ENCODE data around the gene TAF9.

TAF9 gene

DNA sequence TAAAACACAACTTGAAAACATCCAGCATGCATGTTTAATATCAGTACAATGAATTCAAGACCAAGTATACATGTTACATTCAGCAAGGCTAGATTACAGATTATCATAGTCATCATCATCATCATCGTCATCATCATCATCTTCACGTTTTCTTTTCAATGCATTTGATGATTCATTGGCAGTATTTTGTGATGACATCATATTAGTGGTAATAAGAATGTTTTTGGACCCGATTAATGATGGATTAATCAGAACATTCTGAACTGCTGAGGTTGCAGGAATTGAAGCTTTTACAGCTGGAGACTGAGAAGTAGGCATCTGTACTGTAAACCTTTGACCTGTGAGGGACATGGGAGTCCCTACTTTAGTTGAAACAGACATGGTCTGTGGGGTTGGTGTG lies 4.5 kb downstream of the TAF9 start:
- no peak for DNase-seq (ENCODE audit: low read depth)
- TF ChIP-seq, protein P1, sequence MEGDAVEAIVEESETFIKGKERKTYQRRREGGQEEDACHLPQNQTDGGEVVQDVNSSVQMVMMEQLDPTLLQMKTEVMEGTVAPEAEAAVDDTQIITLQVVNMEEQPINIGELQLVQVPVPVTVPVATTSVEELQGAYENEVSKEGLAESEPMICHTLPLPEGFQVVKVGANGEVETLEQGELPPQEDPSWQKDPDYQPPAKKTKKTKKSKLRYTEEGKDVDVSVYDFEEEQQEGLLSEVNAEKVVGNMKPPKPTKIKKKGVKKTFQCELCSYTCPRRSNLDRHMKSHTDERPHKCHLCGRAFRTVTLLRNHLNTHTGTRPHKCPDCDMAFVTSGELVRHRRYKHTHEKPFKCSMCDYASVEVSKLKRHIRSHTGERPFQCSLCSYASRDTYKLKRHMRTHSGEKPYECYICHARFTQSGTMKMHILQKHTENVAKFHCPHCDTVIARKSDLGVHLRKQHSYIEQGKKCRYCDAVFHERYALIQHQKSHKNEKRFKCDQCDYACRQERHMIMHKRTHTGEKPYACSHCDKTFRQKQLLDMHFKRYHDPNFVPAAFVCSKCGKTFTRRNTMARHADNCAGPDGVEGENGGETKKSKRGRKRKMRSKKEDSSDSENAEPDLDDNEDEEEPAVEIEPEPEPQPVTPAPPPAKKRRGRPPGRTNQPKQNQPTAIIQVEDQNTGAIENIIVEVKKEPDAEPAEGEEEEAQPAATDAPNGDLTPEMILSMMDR (conservative IDR thresholded peaks at IDR 0.05; ENCODE audit: low read length), result no peak
- H3K4me3 ChIP-seq (ENCODE audit: low read length), result no peak overlapping the region

DNA sequence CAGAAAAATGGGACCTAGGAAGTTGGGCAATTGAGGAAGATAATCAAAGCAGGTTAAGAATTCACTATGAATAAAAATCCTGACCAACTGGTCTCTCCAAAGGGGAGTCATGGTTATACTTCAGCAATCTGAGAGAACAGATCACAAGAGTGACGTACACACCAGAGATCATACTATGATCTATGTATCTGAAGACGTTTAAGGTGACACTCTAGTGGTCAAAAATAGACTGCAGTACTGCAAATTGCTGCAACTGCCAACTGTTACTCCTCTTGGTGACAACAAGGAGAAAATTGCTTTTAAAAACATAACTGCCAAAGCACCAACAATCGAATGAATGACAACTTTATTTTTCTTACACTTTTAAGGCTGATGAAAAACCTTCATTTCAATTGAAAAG lies 4.9 kb downstream of the TAF9 start:
- TF ChIP-seq, protein P1 (conservative IDR thresholded peaks at IDR 0.05; ENCODE audit: low read length), result peak; percentile 42
- no peak overlapping the region for H3K4me3 ChIP-seq (ENCODE audit: low read length)
- DNase-seq (ENCODE audit: low read depth), result peak; percentile 9

DNA sequence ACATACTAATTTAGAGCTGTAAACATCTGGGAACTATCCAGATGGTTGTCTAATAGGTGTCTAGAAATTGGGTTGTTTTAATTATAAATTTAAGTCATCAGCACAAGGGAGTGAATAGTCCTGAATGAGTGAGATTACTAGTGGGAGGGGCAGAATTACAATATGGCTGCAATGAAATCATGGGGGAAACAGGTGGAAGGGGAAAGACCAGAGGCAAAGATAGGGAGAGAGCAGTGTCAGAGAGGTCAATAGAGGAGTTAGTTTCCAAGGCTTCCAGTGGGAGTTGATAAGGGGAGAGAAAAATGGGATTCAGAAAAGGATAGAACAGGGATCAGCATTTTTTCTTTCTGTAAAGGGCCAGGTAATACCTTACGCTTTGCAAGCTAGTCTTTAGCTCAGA lies 8.9 kb downstream of the TAF9 start:
- TF ChIP-seq, protein P1 (conservative IDR thresholded peaks at IDR 0.05; ENCODE audit: low read length), result no peak

DNA sequence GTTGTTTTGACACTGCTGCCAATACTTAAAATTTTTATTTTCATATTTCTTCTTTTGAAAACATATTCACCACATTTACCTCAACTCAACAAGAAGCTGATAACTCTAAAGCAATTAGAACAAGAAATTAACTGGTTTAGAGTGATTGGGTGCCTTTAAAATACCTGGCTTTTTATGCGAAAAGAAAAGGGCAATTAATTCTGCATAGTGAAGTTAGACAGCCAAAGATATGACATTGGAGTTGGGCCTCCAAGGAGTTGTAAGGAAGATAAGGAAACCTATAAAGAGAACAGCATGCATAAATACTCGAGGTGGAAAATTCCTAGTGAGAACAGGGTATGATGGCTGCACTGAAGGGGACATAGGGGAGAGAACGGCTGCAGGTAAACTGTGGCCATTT lies 9.6 kb downstream of the TAF9 start:
- TF ChIP-seq, protein P1 (conservative IDR thresholded peaks at IDR 0.05; ENCODE audit: low read length), result no peak
- H3K4me3 ChIP-seq (ENCODE audit: low read length), result no peak overlapping the region
- no peak for DNase-seq (ENCODE audit: low read depth)

More for the DNA sequence above, 8.9 kb downstream of the TAF9 start:
- DNase-seq (ENCODE audit: low read depth), result no peak
- H3K4me3 ChIP-seq (ENCODE audit: low read length), result no peak overlapping the region

DNA sequence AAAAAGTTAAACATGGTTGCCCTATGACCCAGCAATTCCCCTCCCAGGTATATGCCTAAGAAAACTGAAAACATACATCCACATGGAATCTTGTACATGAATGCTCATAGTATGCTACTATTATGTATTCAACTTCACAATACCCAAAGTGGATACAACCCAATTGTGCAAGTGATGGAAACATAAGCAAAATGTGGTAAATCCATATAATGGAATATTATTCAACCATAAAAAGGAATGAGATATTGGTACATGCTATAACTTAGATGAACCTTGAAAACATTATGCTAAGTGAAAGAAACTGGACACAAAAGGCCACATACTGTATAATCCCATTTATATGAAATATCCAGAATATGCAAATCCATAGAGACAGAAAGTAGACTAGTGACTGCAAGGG lies 18.7 kb downstream of the TAF9 start:
- DNase-seq (ENCODE audit: low read depth), result no peak
- TF ChIP-seq, protein P1 (conservative IDR thresholded peaks at IDR 0.05; ENCODE audit: low read length), result no peak
- no peak overlapping the region for H3K4me3 ChIP-seq (ENCODE audit: low read length)

DNA sequence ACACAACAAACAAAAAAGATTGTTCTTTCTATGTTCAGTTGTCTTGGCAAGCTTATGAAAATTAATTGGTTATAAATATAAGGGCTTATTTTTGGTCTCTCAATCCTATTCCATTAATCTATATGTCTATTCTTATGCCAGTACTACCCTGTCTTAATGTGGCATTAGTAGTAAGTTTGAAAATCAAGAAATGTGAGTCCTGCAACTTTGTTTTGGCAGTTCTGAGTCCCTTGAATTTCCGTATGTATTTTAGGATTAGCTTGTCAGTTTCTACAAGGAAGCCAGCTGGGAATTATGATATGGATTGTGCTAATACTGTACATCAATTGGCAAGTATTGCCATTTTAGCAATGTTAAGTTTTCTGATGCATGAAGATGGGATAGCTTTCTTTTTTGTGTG lies 26.2 kb downstream of the TAF9 start:
- H3K4me3 ChIP-seq (ENCODE audit: low read length), result no peak overlapping the region
- DNase-seq (ENCODE audit: low read depth), result no peak
- TF ChIP-seq, protein P1 (conservative IDR thresholded peaks at IDR 0.05; ENCODE audit: low read length), result no peak

DNA sequence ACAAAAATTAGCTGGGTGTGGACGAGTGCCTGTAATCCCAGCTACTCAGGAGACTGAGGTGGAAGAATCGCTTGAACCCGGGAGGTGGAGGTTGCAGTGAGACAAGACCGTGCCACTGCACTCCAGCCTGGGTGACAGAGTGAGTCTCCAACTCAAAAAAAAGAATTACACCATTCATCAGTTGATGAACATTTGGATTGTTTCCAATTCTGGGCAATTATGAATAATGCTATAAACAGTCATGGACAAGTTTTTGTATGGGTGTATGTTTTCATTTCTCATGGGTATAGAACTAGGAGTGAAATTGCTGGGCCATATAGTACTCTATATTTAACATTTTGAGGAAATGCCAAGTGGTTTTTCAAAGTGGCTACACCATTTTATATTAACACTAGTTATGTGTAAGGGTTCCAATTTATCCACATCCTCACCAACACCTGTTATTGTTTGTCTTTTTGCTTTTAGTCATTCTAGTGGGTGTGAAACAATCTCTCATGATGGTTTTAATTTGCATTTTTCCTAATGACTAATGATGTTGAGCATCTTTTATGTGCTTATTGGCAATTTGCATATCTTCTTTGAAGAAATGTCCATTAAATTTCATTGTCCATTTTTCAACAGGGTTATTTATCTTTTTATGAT lies 27.7 kb downstream of the TAF9 start:
- H3K4me3 ChIP-seq (ENCODE audit: low read length), result no peak overlapping the region
- DNase-seq (ENCODE audit: low read depth), result no peak

More for the DNA sequence above, 27.7 kb downstream of the TAF9 start:
- TF ChIP-seq, protein P1 (conservative IDR thresholded peaks at IDR 0.05; ENCODE audit: low read length), result no peak

Data from AG10803 (cell line).